Endothelial cell of umbilical vein (primary cell): ENCODE results near the gene DIP2A.

ENCODE experiments used
- CTCF ChIP-seq, 2 donors: IDR thresholded peaks; 1 replicate in 1 of 2; 2 replicates in 1 of 2; pipeline ENCODE4 v1.5.1; 2011; ENCODE audit warnings: low read length in 2 of 2, mild to moderate bottlenecking in 2 of 2, moderate library complexity in 2 of 2, control low read depth in 1 of 2, inconsistent platforms in 1 of 2, low read depth in 1 of 2; ENCODE audit not compliant: insufficient read depth in 1 of 2; ENCODE audit errors: extremely low read depth in 1 of 2
- EZH2 ChIP-seq: IDR thresholded peaks from 2 replicates; pipeline ENCODE4 v1.6.1; 2012; ENCODE audit warnings: borderline replicate concordance, low read depth, mild to moderate bottlenecking, moderate library complexity, low read length, inconsistent platforms; ENCODE audit not compliant: severe bottlenecking
- GATA2 ChIP-seq: IDR thresholded peaks from 2 replicates; pipeline ENCODE4 v1.7.0; 2011; ENCODE audit warnings: low read depth, mild to moderate bottlenecking, moderate library complexity, mixed read lengths, low read length; ENCODE audit not compliant: insufficient read length, insufficient read depth
- JUN ChIP-seq: IDR thresholded peaks from 2 replicates; pipeline ENCODE4 v1.6.1; 2011; ENCODE audit warnings: borderline replicate concordance, low read depth; ENCODE audit not compliant: insufficient read length, insufficient read depth
- MYC ChIP-seq: IDR thresholded peaks from one replicate; pipeline ENCODE4 v1.6.1; 2011; ENCODE audit warnings: mild to moderate bottlenecking, low read depth, low read length
- POLR2A ChIP-seq: IDR thresholded peaks from 2 replicates; pipeline ENCODE4 v1.6.1; 2012; ENCODE audit warnings: low read depth, mild to moderate bottlenecking, control low read depth, low read length
- POLR2AphosphoS5 ChIP-seq: IDR thresholded peaks from 2 replicates; pipeline ENCODE4 v1.6.1; 2012; ENCODE audit warnings: low read depth, mild to moderate bottlenecking, control low read depth, low read length, moderate library complexity; ENCODE audit not compliant: insufficient read depth
- TF ChIP-seq, protein P1 (sequence below): IDR thresholded peaks from 2 replicates; pipeline ENCODE4 v1.6.1; 2011; ENCODE audit not compliant: insufficient read depth, insufficient read length

DNA sequence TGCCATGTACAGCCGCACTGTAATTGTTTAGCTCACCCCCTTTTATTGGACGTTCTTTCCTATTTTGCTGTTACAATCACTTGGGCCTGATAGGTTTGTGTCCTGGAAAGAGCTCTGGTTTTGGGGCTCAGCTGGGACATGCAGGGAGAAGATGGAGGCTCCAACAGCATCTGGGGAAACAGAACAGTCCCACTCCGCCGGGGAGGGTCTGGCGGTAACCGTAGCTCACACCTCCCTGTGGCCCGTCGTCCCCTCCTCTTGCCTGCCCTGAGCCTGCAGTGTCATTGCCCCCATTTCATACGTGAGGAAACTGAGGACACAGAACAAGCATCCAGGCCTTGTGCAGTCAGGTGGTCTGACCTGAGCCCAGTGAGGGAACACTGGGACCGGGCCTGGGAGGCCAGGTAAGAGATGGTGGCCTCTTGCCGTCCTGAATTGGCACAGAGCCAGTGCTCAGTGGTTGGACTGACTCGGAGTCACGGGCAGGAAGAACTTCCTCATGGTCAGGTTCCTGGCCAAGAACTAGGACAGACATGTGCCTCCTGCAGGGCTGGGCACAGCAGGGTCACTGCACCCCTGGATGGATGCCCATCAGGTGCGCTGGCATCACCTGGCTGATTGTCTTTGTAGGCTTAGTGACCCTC, 104.4 kb downstream of the DIP2A start:
- TF ChIP-seq POLR2A: no peak
- no peak for TF ChIP-seq CTCF (IDR thresholded peaks at IDR 0.05; ENCODE audit: extremely low read depth in 1 of 2, insufficient read depth in 1 of 2, low read depth in 1 of 2, low read length in 2 of 2)
- TF ChIP-seq POLR2AphosphoS5: no peak
- no peak for TF ChIP-seq EZH2
- TF ChIP-seq, protein P1, sequence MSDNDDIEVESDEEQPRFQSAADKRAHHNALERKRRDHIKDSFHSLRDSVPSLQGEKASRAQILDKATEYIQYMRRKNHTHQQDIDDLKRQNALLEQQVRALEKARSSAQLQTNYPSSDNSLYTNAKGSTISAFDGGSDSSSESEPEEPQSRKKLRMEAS: no peak
- TF ChIP-seq MYC: no peak
- TF ChIP-seq GATA2: no peak
- TF ChIP-seq JUN: no peak
